ENCODE measurements around the gene CWC25. TPM values are rescaled to one million over a fixed set of nuclear protein-coding genes. Genes with fewer than 3 reads are reported as not detected.

Gene CWC25
- total and polyA plus RNA-seq, 9 of the 15 experiments (the other 6 are each of a cell fraction or from before 2014, with no cell fraction given): 16.5 to 27.4 (median 23.0) TPM

DNA sequence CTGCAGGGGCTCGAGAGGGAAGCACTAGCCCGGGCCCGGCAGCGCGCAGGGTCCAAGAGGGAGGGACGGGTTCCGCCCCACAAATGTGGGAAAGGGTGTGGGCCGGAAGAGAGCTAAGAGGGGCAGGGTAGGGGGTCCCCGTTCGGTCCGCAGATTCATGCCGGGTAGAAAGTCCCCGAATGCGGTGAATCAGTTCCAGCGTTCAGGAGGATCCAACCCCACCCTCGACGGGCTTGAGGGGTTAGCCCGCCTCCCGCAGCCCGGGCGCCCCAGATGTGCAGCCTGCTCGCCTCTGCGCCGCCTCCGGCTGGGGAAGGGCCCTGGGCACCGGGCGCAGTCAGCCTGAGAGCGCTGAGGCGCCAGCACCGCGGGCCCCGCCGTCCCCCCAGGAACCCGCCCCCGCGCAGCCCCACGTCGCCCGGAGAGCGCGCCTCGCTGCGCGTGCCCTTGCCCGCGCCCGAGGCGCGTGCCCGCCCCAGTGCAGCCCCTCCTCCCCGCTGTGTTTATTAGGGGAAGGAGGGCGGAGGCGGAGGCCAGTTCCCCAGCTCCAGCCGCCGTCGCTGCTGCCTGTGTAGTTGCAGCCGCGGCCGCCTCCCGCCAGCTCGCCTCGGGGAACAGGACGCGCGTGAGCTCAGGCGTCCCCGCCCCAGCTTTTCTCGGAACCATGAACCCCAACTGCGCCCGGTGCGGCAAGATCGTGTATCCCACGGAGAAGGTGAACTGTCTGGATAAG lies 44.6 kb upstream of the CWC25 start, which contains the start of gene LASP1 (continued):
- TF ChIP-seq MGA (IDR thresholded peaks at IDR 0.05): no peak
- TF ChIP-seq PML (IDR thresholded peaks at IDR 0.05; ENCODE audit: low read length): peak; percentile 58
- TF ChIP-seq ZFP36 (IDR thresholded peaks at IDR 0.05; ENCODE audit: low read depth, low read length, partially characterized antibody): peak; percentile 42
- no peak for TF ChIP-seq RFX5 (IDR thresholded peaks at IDR 0.05; ENCODE audit: low read depth, low read length)
- TF ChIP-seq, protein P1, sequence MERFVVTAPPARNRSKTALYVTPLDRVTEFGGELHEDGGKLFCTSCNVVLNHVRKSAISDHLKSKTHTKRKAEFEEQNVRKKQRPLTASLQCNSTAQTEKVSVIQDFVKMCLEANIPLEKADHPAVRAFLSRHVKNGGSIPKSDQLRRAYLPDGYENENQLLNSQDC (CRISPR knock-in tag; IDR thresholded peaks at IDR 0.05): no peak
- no peak for TF ChIP-seq CAMTA2 (CRISPR knock-in tag; conservative IDR thresholded peaks at IDR 0.05)
- 0 out of 2 replicates have a peak, but pooled peaks have one; percentile 16 for TF ChIP-seq MXI1 (IDR thresholded peaks at IDR 0.05; ENCODE audit: low read depth, low read length)
- TF ChIP-seq NBN (IDR thresholded peaks at IDR 0.05; ENCODE audit: low read depth): 0 out of 2 replicates have a peak, but pooled peaks have one; percentile 66
- TF ChIP-seq STAG1 (CRISPR knock-in tag; IDR thresholded peaks at IDR 0.05; ENCODE audit: borderline replicate concordance): no peak
- 0 out of 2 replicates have a peak, but pooled peaks have one; percentile 18 for TF ChIP-seq PPARD (CRISPR knock-in tag; IDR thresholded peaks at IDR 0.05)
- TF ChIP-seq PCBP1 (IDR thresholded peaks at IDR 0.05; ENCODE audit: low read depth, low read length, poor library complexity, severe bottlenecking): peak; percentile 92
- TF ChIP-seq CEBPG (CRISPR knock-in tag; IDR thresholded peaks at IDR 0.05): peak; percentile 16; the same call in 1 of the 2 replicates
- TF ChIP-seq CEBPG (tag; conservative IDR thresholded peaks at IDR 0.05 in 1 of 2, IDR thresholded peaks at IDR 0.05 in 1 of 2): 0 out of 4 replicates have a peak, but pooled peaks of 1 of the 2 experiments have one; percentile 5
- no peak for TF ChIP-seq BDP1 (IDR thresholded peaks at IDR 0.05; ENCODE audit: insufficient read depth, insufficient read length)
- 0 out of 2 replicates have a peak, but pooled peaks have one; percentile 44 for TF ChIP-seq E2F3 (CRISPR knock-in tag; IDR thresholded peaks at IDR 0.05)
- no peak for TF ChIP-seq ZNF431 (CRISPR knock-in tag; IDR thresholded peaks at IDR 0.05)

Measured in K562 (cell line).